ENCODE measurements around the gene FAM170A. TPM values are rescaled to one million over a fixed set of nuclear protein-coding genes. Genes with fewer than 3 reads are reported as not detected.

Gene FAM170A
- total RNA-seq, 2 donors from 2014 or later: not detected

DNA sequence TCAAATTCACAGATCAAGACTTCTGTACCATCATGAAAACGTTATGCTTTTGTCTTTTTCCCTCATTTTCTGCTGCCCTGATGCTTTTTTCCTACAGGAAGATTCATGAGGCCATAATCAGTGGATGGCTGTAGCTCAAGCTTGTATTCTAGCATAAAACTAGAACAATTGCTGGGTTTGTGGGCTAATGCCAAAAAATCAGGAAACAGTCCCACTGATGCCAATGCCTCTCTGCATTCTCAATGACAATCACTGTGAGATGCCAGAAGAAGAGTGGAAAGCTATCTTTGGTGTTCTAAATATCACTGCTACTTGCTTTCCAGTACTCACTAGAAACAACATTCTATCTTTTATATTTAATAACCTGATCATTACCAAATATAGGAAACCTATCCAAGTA is 33.3 kb upstream of the FAM170A start:
- H3K4me1 Mint-ChIP-seq: no peaks in the 10 kb centered on the region
- 83 to 100% methylated on average over 1 of the region's 1 CpG for WGBS, 2 experiments (ENCODE audit: insufficient coverage in 1 of 2, insufficient read length in 1 of 2)

DNA sequence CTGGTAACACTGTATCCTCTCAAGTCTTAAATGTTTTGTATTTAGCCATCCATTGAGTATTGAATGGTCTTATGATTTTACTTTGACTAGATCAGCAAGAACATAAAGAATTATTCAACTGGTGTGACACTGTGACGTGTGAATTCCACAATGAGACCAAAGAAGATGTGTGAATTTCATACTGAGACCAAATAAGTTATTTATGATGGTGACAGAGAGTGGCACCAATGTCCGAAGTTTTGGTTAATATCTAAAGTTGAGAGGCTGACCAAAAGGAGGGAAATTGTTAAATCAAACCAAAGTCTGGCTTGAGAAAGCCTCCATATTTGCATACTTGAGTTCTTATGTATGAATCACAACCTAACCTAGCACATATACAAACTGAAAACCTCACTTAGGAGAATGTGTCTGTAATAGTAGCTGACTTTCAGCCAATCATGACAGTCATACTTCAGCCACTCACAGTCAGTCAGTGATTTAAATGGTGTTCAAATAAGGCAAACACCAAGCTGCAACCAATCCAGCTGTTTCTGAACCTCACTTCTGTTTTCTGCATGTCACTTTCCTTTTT is 31.5 kb upstream of the FAM170A start:
- Histone ChIP-seq H3K9me3 (ENCODE audit: control insufficient read depth, low read length) (peaks cover 17% of the 10 kb centered on the region), H3K27ac (ENCODE audit: low read depth, low read length) (no peak overlapping the region), H3K4me3 (ENCODE audit: low read length) (no peak overlapping the region), H3K27me3 (ENCODE audit: control insufficient read depth, insufficient read depth, low read length, poor library complexity, severe bottlenecking) (no peaks in the 10 kb centered on the region), H3K9ac (ENCODE audit: extremely low read depth, low read length, poor library complexity, severe bottlenecking) (no peak overlapping the region), H3K36me3 (ENCODE audit: control insufficient read depth, insufficient read depth, low read length) (no peaks in the 10 kb centered on the region), H3K4me1 (ENCODE audit: control insufficient read depth, insufficient read depth, low read length) (no peaks in the 10 kb centered on the region)
- no peak overlapping the region for H3K4me3 Mint-ChIP-seq
- no peaks in the 10 kb centered on the region for H3K27me3 Mint-ChIP-seq (ENCODE audit: insufficient read depth)
- H3K27ac Mint-ChIP-seq: no peak overlapping the region
- no peak for DNase-seq
- H3K9me3 Mint-ChIP-seq: peaks cover 33% of the 10 kb centered on the region
- no peaks in the 10 kb centered on the region for H3K4me1 Mint-ChIP-seq
- WGBS, 2 experiments (ENCODE audit: insufficient coverage in 1 of 2, insufficient read length in 1 of 2): 90 to 100% methylated on average over 1 to 2 of the region's 2 CpGs
- peaks cover 3% of the 10 kb centered on the region for H3K36me3 Mint-ChIP-seq (ENCODE audit: low read depth)
- TF ChIP-seq, protein P1, sequence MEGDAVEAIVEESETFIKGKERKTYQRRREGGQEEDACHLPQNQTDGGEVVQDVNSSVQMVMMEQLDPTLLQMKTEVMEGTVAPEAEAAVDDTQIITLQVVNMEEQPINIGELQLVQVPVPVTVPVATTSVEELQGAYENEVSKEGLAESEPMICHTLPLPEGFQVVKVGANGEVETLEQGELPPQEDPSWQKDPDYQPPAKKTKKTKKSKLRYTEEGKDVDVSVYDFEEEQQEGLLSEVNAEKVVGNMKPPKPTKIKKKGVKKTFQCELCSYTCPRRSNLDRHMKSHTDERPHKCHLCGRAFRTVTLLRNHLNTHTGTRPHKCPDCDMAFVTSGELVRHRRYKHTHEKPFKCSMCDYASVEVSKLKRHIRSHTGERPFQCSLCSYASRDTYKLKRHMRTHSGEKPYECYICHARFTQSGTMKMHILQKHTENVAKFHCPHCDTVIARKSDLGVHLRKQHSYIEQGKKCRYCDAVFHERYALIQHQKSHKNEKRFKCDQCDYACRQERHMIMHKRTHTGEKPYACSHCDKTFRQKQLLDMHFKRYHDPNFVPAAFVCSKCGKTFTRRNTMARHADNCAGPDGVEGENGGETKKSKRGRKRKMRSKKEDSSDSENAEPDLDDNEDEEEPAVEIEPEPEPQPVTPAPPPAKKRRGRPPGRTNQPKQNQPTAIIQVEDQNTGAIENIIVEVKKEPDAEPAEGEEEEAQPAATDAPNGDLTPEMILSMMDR (conservative IDR thresholded peaks at IDR 0.05): no peak

More for the DNA sequence above, 33.3 kb upstream of the FAM170A start:
- no peak overlapping the region for H3K27ac Mint-ChIP-seq
- TF ChIP-seq, protein P1 (conservative IDR thresholded peaks at IDR 0.05): no peak
- no peaks in the 10 kb centered on the region for H3K27me3 Mint-ChIP-seq (ENCODE audit: insufficient read depth)
- H3K9me3 Mint-ChIP-seq: peaks cover 29% of the 10 kb centered on the region
- Histone ChIP-seq H3K9ac (ENCODE audit: extremely low read depth, low read length, poor library complexity, severe bottlenecking) (no peak overlapping the region), H3K4me3 (ENCODE audit: low read length) (no peak overlapping the region), H3K27ac (ENCODE audit: low read depth, low read length) (no peak overlapping the region), H3K36me3 (ENCODE audit: control insufficient read depth, insufficient read depth, low read length) (no peaks in the 10 kb centered on the region), H3K4me1 (ENCODE audit: control insufficient read depth, insufficient read depth, low read length) (no peaks in the 10 kb centered on the region), H3K9me3 (ENCODE audit: control insufficient read depth, low read length) (peaks cover 30% of the 10 kb centered on the region), H3K27me3 (ENCODE audit: control insufficient read depth, insufficient read depth, low read length, poor library complexity, severe bottlenecking) (no peaks in the 10 kb centered on the region)
- no peak for DNase-seq
- H3K36me3 Mint-ChIP-seq (ENCODE audit: low read depth): peaks cover 3% of the 10 kb centered on the region
- no peak overlapping the region for H3K4me3 Mint-ChIP-seq

- no peak for DNase-seq
- Histone ChIP-seq H3K36me3 (ENCODE audit: control insufficient read depth, insufficient read depth, low read length) (no peaks in the 10 kb centered on the region), H3K9ac (ENCODE audit: extremely low read depth, low read length, poor library complexity, severe bottlenecking) (no peak overlapping the region), H3K4me3 (ENCODE audit: low read length) (no peak overlapping the region), H3K27ac (ENCODE audit: low read depth, low read length) (no peak overlapping the region), H3K4me1 (ENCODE audit: control insufficient read depth, insufficient read depth, low read length) (no peaks in the 10 kb centered on the region), H3K27me3 (ENCODE audit: control insufficient read depth, insufficient read depth, low read length, poor library complexity, severe bottlenecking) (no peaks in the 10 kb centered on the region), H3K9me3 (ENCODE audit: control insufficient read depth, low read length) (no peaks in the 10 kb centered on the region)
- Mint-ChIP-seq H3K27me3 (ENCODE audit: insufficient read depth) (no peaks in the 10 kb centered on the region), H3K27ac (no peak overlapping the region), H3K36me3 (ENCODE audit: low read depth) (no peaks in the 10 kb centered on the region), H3K4me3 (no peak overlapping the region), H3K9me3 (peaks cover 5% of the 10 kb centered on the region), H3K4me1 (peaks cover 4% of the 10 kb centered on the region)
- TF ChIP-seq, protein P1 (conservative IDR thresholded peaks at IDR 0.05): no peak
Measured at GRCh38 chr5:119613937-119614336, 15.4 kb upstream of the FAM170A start.
